ENCODE data around the gene PLPPR1.

GRCh38 chr9:101372327-101373118 lies 344.0 kb downstream of the PLPPR1 start:
- TF ChIP-seq CTCF (IDR thresholded peaks at IDR 0.05; ENCODE audit: low read length) (no peak), EZH2 (IDR thresholded peaks at IDR 0.05; ENCODE audit: borderline replicate concordance, low read length) (no peak)

All from OCI-LY1 (cell line).